HG03342 (cell line): ENCODE data around the gene TSPAN4.
A peak's percentile ranks its signal among the peaks of the same experiment; 100 is the strongest.

Experiments
- ATAC-seq: cut with Tn5 transposase; IDR thresholded peaks from one replicate; pipeline ENCODE4 v1.9.1; 2021; ENCODE audit warnings: mild to moderate bottlenecking, moderate library complexity; ENCODE audit not compliant: unreplicated experiment

TSPAN4 gene

GRCh38 chr11:803770-804598, 38.7 kb upstream of the TSPAN4 start:
- ATAC-seq = no peak

DNA sequence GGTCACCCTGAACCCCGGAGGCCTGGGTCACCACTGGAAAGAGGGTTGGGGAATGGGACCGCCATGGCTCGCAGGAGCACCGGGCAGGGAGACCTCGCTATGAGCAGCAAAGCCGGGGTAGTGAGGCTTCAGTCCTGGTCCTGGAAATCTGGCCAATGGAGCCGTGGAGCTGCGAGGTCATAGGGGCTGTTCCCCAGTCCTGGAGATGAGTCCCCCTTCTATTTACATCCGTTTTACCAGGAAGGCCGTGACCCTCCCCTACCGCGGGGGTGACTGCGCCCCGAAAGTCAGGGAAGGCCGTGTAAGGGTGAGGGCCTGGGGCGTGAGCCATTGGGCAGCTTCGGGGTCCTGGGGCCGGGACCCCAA, 38.1 kb upstream of the TSPAN4 start:
- no peak for ATAC-seq

GRCh38 chr11:808427-809286, 34.0 kb upstream of the TSPAN4 start:
- no peak for ATAC-seq

- peak; percentile 70 for ATAC-seq
Observed at GRCh38 chr11:809287-810039, 33.2 kb upstream of the TSPAN4 start, which contains the start of gene RPLP2. TSS of gene RPLP2 (plus strand) at chr11:809967. CDS start at chr11:810235, 268 bp downstream.

GRCh38 chr11:810040-810567, 32.5 kb upstream of the TSPAN4 start:
- no peak for ATAC-seq

DNA sequence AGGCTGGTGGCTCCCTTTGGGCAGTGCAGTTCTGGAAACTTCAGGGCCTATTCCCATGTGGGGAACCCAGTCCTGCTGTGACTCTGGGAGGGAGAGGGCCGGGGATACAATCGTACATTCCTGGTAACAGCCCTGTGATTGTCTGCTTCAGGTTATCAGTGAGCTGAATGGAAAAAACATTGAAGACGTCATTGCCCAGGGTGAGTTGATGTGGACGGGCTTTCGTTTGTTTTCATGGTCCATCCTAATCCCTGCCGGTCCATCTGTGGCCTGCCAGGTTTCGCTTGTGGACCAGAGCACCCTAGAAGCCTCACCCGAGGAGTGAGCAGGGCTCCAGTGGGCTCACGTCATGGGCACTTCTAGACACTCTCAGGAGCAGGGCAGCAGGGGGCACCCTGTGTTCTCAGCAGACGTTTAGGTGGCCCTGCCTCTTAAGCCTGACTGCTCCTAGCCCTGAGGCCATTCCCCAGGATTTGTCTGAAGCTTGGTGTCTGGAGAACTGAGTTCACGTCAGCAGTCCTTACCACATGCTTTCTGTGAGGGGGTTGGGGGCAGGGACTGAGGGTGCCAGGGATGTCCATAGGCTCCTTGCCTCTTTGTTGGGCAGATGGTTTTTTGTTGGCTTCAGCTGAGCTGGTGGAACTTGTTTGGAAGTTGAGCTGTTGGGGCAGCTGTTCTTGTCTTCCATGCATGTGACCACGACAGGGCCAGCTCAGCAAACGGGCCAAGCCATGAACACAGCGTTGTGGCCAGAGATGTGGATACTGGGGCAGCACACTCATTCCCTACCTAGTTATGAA, 31.0 kb upstream of the TSPAN4 start:
- ATAC-seq = no peak

DNA sequence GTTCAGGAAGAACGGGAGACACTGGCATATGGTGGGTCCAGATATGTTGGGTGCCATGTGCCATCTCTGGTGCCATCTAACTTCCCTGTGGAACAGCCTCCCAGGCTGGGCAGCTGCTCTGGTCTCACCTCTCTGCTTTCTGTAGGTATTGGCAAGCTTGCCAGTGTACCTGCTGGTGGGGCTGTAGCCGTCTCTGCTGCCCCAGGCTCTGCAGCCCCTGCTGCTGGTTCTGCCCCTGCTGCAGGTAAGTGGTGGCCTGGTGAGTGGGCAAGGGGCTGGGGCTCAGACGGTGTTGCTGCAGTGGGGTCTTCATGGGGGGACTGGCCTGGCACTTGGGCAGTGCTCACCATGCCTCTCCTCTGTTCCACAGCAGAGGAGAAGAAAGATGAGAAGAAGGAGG, 30.3 kb upstream of the TSPAN4 start:
- no peak for ATAC-seq

GRCh38 chr11:813072-813455, 29.6 kb upstream of the TSPAN4 start:
- ATAC-seq = no peak

DNA sequence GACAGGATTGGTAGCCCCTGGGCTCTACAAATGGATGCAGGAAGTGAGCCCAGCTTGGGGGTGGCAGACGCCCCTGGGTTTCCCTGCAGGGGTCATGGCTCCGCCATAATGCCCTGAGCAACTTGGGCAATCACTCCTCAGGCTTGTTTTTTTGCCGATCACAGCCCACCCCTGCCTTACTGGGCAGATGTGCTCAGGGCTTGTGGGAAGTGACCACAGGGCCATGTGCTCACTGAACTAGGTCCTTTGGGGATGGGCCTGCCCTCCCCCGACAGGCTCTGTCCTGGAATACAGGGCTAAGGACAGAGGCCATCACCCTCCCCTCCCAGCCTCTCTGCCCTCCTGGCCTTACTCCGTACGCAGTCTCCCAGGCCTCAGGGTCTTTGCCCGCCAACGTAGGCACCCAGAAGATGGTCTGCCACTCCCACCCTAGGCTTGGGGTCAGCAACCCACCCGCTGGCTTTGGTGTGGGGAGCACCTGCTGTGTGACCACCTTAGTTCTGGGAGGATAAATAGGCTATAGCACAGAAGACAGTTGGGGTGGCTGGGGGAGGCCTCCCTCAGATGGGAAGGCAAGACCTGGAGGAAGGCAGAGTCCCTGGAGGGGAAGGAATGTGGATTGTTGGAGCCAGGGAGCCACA, 29.1 kb upstream of the TSPAN4 start:
- ATAC-seq = no peak

DNA sequence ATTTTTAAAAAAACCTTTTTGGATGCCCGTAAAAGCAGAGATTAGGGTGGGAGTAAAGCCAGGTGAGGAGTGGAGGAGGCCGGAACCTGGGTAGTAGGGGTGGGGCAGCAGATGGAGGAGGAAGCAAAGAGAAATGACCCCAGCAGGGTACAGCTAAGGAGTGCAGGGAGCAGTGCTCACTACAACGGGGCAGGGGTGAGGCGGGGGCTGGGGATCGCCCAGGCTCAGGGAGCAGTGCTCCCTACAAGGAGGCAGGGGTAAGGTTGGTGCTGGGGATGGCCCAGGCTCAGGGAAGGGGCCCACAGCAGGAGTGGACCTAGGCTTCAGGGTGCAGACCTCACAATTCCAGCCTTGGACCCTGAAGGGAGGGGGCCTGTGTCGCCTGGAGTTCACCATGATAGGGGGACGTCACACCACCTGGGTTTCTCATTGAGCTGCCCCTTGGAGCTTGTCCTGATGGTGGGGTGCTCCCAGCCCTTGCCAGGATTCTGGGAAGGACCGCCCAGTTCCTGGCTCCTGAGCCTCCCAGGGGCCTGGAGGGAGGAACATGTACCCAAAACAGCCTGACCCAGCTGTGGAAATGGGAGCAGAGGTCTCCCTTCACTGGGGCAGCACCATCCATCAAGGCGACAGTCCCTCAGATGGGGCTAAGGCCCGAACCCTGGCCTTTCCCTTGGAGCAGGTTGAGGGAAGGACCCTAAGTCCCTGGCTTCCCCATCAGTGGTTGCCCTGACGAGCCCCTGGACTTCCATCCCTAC, 26.8 kb upstream of the TSPAN4 start:
- ATAC-seq = no peak

DNA sequence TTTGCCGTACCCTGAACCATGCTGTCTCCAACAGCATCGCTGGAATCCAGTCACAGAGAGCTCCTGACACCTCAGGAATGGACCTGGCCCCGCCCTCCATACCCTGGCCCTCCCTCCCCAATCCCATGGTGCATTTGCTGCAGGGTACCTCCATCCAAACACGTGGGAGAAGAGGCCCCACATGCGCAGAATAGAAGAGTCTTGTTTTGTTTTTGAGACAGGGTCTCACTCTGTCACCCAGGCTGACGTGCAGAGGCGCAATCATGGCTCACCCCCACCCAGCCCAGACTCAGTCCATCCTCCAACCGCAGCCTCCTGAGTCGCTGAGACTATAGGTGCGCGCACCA, 26.2 kb upstream of the TSPAN4 start:
- no peak for ATAC-seq

DNA sequence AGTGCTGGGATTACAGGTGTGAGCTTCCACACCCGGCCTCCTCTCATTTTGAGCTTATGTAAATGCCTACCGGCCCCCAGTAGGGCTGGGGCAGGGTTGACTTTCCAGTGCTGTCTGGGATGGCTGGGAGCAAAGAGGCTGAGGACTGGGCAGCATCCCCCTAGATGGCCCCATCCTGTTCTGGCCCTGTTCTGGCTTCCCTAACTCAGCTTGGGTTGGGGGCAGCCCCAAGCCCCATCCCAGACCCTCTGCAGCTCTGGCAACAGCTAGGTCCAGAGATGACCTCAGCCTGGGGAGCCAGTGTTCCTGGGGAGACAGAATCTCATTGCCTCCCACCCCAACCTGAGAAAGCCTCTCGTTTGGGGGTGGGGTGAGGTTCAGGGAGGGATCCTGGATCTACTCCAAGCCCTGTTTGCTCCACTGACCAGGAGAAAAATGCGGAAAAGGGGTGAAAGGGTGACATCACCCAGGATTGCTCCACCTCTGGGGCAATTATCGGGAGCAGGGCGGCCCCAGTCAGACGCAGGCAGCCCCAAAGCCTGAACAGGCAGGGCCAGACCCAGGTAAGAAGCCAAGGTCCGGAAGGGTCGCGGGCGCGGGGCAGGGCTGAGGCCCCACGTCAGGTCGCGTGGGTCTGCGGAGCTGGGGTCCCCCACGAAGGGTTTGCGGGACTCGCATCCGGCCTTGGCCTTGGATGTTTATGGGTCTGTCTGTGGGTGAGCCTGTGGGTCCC, 24.1 kb upstream of the TSPAN4 start, which contains the start of gene PNPLA2:
PNPLA2 (plus strand) TSS at position 519 of the 733 bp plus-strand sequence. CDS start 805 bp downstream, outside the sequence.
- no peak for ATAC-seq

DNA sequence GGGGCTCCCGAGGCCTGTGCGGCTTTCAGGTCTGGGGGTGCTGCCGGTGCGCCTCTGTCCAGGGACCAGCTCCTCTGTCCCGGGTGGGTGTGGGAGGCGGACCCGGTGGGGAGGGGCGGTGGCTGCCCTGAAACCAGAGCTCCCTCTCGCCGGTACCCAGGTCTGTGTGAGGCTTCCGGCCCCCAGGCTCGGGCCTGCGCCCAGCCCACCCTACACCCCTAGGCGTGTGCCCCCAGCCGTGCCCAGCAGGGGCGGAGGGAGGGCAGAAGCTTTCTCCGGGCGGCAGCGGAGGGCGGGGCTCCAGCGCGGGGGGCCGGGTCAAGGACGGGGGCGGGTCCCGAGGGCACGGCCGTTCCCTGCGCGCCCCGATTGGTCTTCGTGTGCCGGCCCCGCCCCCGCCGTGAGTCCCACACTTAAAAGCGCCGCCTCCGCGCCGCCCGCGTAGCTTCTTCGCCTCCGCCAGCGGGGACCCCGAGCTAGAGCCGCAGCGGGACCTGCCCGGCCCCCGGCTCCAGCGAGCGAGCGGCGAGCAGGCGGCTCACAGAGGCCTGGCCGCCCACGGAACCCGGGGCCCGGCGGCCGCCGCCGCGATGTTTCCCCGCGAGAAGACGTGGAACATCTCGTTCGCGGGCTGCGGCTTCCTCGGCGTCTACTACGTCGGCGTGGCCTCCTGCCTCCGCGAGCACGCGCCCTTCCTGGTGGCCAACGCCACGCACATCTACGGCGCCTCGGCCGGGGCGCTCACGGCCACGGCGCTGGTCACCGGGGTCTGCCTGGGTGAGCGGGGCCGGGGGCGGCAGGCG, 23.3 kb upstream of the TSPAN4 start:
- ATAC-seq = peak; percentile 59

- peak; percentile 53 for ATAC-seq
Observed at GRCh38 chr11:819943-820649, 22.6 kb upstream of the TSPAN4 start.

DNA sequence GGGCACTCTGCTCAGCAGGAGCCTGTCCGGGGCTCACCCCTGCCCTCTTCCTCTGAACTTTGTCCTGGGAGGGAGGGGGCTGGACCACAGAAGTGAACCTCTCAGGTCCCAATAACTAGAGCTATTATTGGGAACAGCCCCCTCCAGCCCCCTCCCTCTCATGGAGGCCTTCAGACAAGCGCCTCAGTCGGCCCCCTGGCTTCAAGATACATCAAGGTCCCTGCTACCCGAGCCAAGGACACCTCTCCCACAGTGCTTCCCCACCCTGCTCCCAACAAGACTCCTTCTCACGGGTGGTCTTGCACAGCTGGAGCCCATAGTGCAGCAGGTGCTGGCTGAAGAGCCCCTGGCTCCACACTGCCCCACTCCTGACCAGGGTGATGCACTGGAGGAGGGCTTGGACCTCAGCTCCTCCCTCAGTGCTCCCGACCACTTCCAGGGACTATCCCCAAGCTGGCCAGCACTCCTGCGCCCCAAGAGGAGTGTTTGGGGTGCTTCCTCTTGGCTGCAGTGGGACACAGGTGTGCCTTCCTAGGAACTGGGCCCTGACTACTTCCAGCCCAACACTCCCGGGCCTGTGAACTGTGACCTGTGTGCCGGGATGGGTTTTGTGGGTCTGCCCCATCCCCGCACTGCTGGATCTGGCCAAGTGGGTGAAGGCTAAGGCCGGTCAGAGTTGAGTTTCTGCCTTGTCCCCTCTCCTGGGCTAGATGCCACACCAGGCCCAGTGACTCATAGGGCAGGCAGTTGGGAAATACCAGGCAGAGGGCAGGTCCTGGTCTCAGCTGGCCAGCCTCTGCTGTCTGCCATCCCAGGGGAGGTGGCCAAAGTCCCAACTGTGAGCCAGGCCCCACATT, 21.8 kb upstream of the TSPAN4 start:
- ATAC-seq = no peak
